H1 (cell line): ENCODE data around the gene KIF13A. TPM values are rescaled to one million over a fixed set of nuclear protein-coding genes. Genes with fewer than 3 reads are reported as not detected.

Experiments
- CTCF ChIA-PET: fragments of 300-600 bp; sonication (Branson Sonifier 250); formaldehyde crosslinking; loops from one replicate; lab custom pipeline; 2021; ENCODE audit not compliant: partially characterized antibody; lab: Charles Lee
- POLR2A ChIA-PET: fragments of 300-600 bp; sonication (Branson Sonifier 250); formaldehyde crosslinking; loops from one replicate; lab custom pipeline; 2021; ENCODE audit warnings: inconsistent platforms; ENCODE audit not compliant: partially characterized antibody; lab: Charles Lee
- DNase-seq, 2 experiments: peaks; one replicate each; pipeline versions ENCODE4 v3.0.0 to v3.0.0-alpha.2; 2010 to 2022; ENCODE audit warnings: low spot score in 2 of 2, low read depth in 1 of 2, mixed read lengths in 1 of 2
- FAIRE-seq: peaks from 2 replicates; lab custom pipeline; 2011; peaks lifted over from hg19 to GRCh38; lab: Jason Lieb, UNC
- H2AFZ ChIP-seq: 2 replicates; pipeline ENCODE4 v1.8.1; 2012; ENCODE audit warnings: low read length, inconsistent platforms
- H2AK5ac ChIP-seq: 2 replicates; pipeline ENCODE4 v1.6.1; 2013; ENCODE audit warnings: low read depth, low read length
- H2BK120ac ChIP-seq: replicated peaks from 2 replicates; pipeline ENCODE3; 2013; ENCODE audit warnings: low read depth, low read length, inconsistent platforms
- H2BK12ac ChIP-seq: 2 replicates; pipeline ENCODE4 v1.6.1; 2013; ENCODE audit warnings: low read depth, low read length
- H2BK15ac ChIP-seq: 2 replicates; pipeline ENCODE4 v1.6.1; 2013; ENCODE audit warnings: low read length
- H2BK20ac ChIP-seq: 2 replicates; pipeline ENCODE4 v1.6.1; 2013; ENCODE audit warnings: low read length
- H2BK5ac ChIP-seq: 2 replicates; pipeline ENCODE4 v1.6.1; 2013; ENCODE audit warnings: low read depth, low read length
- H3K14ac ChIP-seq: 2 replicates; pipeline ENCODE4 v1.6.1; 2013; ENCODE audit warnings: inconsistent platforms; ENCODE audit not compliant: insufficient read length
- H3K18ac ChIP-seq: 2 replicates; pipeline ENCODE4 v1.6.1; 2013; ENCODE audit warnings: low read length; ENCODE audit errors: extremely low read depth
- H3K23ac ChIP-seq: 2 replicates; pipeline ENCODE4 v1.6.1; 2013; ENCODE audit warnings: inconsistent platforms; ENCODE audit not compliant: insufficient read length
- H3K23me2 ChIP-seq: 2 replicates; pipeline ENCODE4 v1.6.1; 2013; ENCODE audit warnings: low read depth, low read length
- H3K27ac ChIP-seq: 2 replicates; pipeline ENCODE4 v1.6.1; 2011; ENCODE audit warnings: low read depth, low read length, inconsistent platforms
- H3K27me3 ChIP-seq, 4 experiments: replicated peaks in 1 of 4; 1 replicate in 1 of 4; 2 replicates in 3 of 4; pipeline versions ENCODE4 v1.6.1 to v1.8.1; 2011 to 2013; ENCODE audit warnings: low read length in 3 of 4, mild to moderate bottlenecking in 3 of 4, inconsistent platforms in 2 of 4, mixed read lengths in 2 of 4, moderate library complexity in 1 of 4; ENCODE audit not compliant: control insufficient read depth in 3 of 4, insufficient read depth in 3 of 4; ENCODE audit errors: extremely low read depth in 1 of 4
- H3K36me3 ChIP-seq, 4 experiments: 2 replicates each; pipeline versions ENCODE4 v1.6.1 to v1.8.1; 2011 to 2013; ENCODE audit warnings: mild to moderate bottlenecking in 4 of 4, low read length in 3 of 4, moderate library complexity in 2 of 4, control low read depth in 1 of 4, inconsistent platforms in 1 of 4; ENCODE audit not compliant: insufficient read depth in 4 of 4, control insufficient read depth in 2 of 4
- H3K4ac ChIP-seq: replicated peaks from 2 replicates; pipeline ENCODE3; 2013; ENCODE audit warnings: low read length, low read depth, mixed read lengths, inconsistent platforms; ENCODE audit not compliant: insufficient read length
- H3K4me1 ChIP-seq, 4 experiments: replicated peaks in 1 of 4; 1 replicate in 1 of 4; 2 replicates in 3 of 4; pipeline versions ENCODE4 v1.6.1 to v1.8.1; 2011 to 2013; ENCODE audit warnings: low read length in 3 of 4, inconsistent platforms in 2 of 4, mixed read lengths in 1 of 4; ENCODE audit not compliant: insufficient read depth in 4 of 4, control insufficient read depth in 3 of 4
- H3K4me2 ChIP-seq, 2 experiments: 2 replicates each; pipeline versions ENCODE4 v1.6.1 to v1.8.1; 2011 to 2013; ENCODE audit warnings: low read depth in 2 of 2, low read length in 2 of 2, control low read depth in 1 of 2, inconsistent platforms in 1 of 2, mild to moderate bottlenecking in 1 of 2; ENCODE audit not compliant: insufficient read depth in 1 of 2
- H3K4me3 ChIP-seq, 4 experiments: fragments of 200-600, 300-600 bp in 1 of 4; sonication (generic), shearing (Covaris generic), sonication (Bioruptor Twin) in 1 of 4; 2 replicates each; pipeline versions ENCODE4 v1.5.1 to v1.8.1; 2011 to 2016; ENCODE audit warnings: low read length in 4 of 4, low read depth in 3 of 4, control low read depth in 2 of 4, inconsistent platforms in 2 of 4, mild to moderate bottlenecking in 2 of 4, mixed read lengths in 1 of 4, moderate library complexity in 1 of 4; ENCODE audit not compliant: insufficient read depth in 2 of 4; ENCODE audit errors: extremely low read depth in 1 of 4
- H3K56ac ChIP-seq: replicated peaks from 2 replicates; pipeline ENCODE3; 2013; ENCODE audit warnings: low read depth, mild to moderate bottlenecking, mixed read lengths, low read length, inconsistent platforms; ENCODE audit not compliant: insufficient read length
- H3K79me1 ChIP-seq: 2 replicates; pipeline ENCODE4 v1.6.1; 2013; ENCODE audit warnings: low read depth, low read length, control low read depth
- H3K79me2 ChIP-seq, 2 experiments: 2 replicates each; pipeline versions ENCODE4 v1.6.1 to v1.8.1; 2012 to 2013; ENCODE audit warnings: low read length in 2 of 2, mild to moderate bottlenecking in 2 of 2, inconsistent platforms in 1 of 2; ENCODE audit not compliant: insufficient read depth in 2 of 2, control insufficient read depth in 1 of 2
- H3K9ac ChIP-seq, 4 experiments: replicated peaks in 1 of 4; 1 replicate in 1 of 4; 2 replicates in 3 of 4; pipeline versions ENCODE4 v1.6.1 to v1.8.1; 2011 to 2013; ENCODE audit warnings: low read depth in 3 of 4, low read length in 3 of 4, control low read depth in 2 of 4, mild to moderate bottlenecking in 2 of 4, moderate library complexity in 2 of 4, inconsistent platforms in 1 of 4; ENCODE audit errors: extremely low read depth in 1 of 4
- H3K9me3 ChIP-seq, 2 experiments: 2 replicates each; pipeline versions ENCODE4 v1.6.1 to v1.8.1; 2012 to 2013; ENCODE audit warnings: mild to moderate bottlenecking in 2 of 2, moderate library complexity in 2 of 2, control low read depth in 1 of 2, inconsistent platforms in 1 of 2, low read depth in 1 of 2, low read length in 1 of 2, mixed read lengths in 1 of 2; ENCODE audit not compliant: insufficient read depth in 2 of 2
- H4K20me1 ChIP-seq, 2 experiments: replicated peaks in 1 of 2; 2 replicates each; pipeline versions ENCODE3 to v1.8.1; 2011 to 2013; ENCODE audit warnings: inconsistent platforms in 2 of 2, low read length in 2 of 2, mild to moderate bottlenecking in 1 of 2; ENCODE audit not compliant: insufficient read depth in 2 of 2, control insufficient read depth in 1 of 2
- H4K5ac ChIP-seq: 2 replicates; pipeline ENCODE4 v1.6.1; 2013; ENCODE audit warnings: low read length, low read depth, mixed read lengths, inconsistent platforms; ENCODE audit not compliant: insufficient read length
- H4K8ac ChIP-seq: 2 replicates; pipeline ENCODE4 v1.8.0; 2013; ENCODE audit warnings: mild to moderate bottlenecking, moderate library complexity, low read length, inconsistent platforms; ENCODE audit not compliant: insufficient read depth; ENCODE audit errors: extremely low read depth
- H4K91ac ChIP-seq: replicated peaks from 2 replicates; pipeline ENCODE3; 2013; ENCODE audit warnings: low read length, mixed read lengths, inconsistent platforms; ENCODE audit not compliant: insufficient read length
- KDM1A ChIP-seq: fragments of 200-600, 300-600 bp; sonication (generic); IDR thresholded peaks from 2 replicates; pipeline ENCODE4 v1.7.1; 2016; ENCODE audit warnings: mild to moderate bottlenecking, low read length, borderline replicate concordance
- YY1 ChIP-seq: IDR thresholded peaks from 2 replicates; pipeline ENCODE4 v1.6.1; 2011; ENCODE audit warnings: low read depth, mild to moderate bottlenecking, low read length
- WGBS, 2 experiments: shearing (Covaris generic) in 1 of 2; methylation state at CpG; one replicate each; pipeline versions ENCODE4 v1.1.6 to v1.1.7; 2013 to 2015; ENCODE audit warnings: low lambda C conversion rate in 2 of 2, mixed read lengths in 2 of 2, inconsistent platforms in 1 of 2, low coverage in 1 of 2, missing lambda C conversion rate in 1 of 2; ENCODE audit not compliant: insufficient replicate concordance in 2 of 2, insufficient coverage in 1 of 2, insufficient read length in 1 of 2; ENCODE audit errors: extremely low coverage in 1 of 2, missing lambda C conversion rate in 1 of 2; 5-methylcytosine and 5-hydroxymethylcytosine counted together
- polyA plus RNA-seq, 7 experiments: library from polyadenylated mRNA; depleted of rRNA in 3 of 7; stranded (reverse) in 5 of 7; unstranded in 2 of 7; fragments of >200 nt in 5 of 7; fragments of 200-250 nt in 2 of 7; gene quantifications; 1 replicate in 5 of 7; 2 replicates in 1 of 7; 4 replicates in 1 of 7; pipeline versions ENCODE4 v1.2.1 to v1.2.3, GENCODE V29; 2011 to 2013; ENCODE audit warnings: missing spikeins in 2 of 7, mixed read lengths in 2 of 7
- total RNA-seq: library from RNA; stranded (reverse); fragmentation: NEBNext Ultra II Directional; extraction: Animal tissue kit (Norgen Biotek cat#: 25700); gene quantifications from 2 replicates; pipeline ENCODE4 v1.2.1, GENCODE V29; 2021

Gene KIF13A
- total and polyA plus RNA-seq, 2 of the 8 experiments (the other 6 are each of a cell fraction or from before 2014, with no cell fraction given) = 14.7 to 40.8 TPM

DNA sequence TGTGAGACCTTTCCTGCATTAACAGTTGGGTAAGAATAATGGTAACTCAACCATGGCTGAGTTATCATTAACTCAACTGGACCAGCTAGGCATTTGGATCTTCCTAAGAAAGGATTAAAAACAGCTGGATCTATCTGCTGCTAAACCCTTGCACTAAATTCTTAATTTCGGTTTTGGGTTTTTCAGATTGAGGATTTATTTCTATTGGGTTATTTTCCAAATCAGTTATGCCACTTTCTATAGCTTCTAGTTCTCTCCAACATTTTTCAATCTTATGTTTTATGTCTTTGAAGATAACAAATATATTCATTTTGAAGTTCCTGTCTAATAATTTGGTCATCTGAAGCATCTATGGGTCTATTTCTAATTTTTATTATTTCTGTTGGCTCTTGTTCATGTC is 92.5 kb downstream of the KIF13A start:
- WGBS, 2 experiments = 96% methylated on average over 1 of the region's 1 CpG; no CpG with 5 or more reads in 1 of the 2 experiments
- Histone ChIP-seq H3K56ac (no peak overlapping the region), H4K91ac (no peak overlapping the region), H3K23me2 (no peaks in the 10 kb centered on the region), H3K36me3 (peaks cover 0 to 35% (median 11%) of the 10 kb centered on the region in 4 experiments; a peak in 5 of 8 replicates), H2AK5ac (no peak overlapping the region), H2BK20ac (no peak overlapping the region), H3K4me3 (no peak overlapping the region), H2BK5ac (no peak overlapping the region), H3K27me3 (no peaks in the 10 kb centered on the region), H2BK12ac (no peak overlapping the region), H3K4me2 (no peak overlapping the region), H3K79me1 (no peaks in the 10 kb centered on the region), H3K4ac (no peak overlapping the region), H3K27ac (no peak overlapping the region), H3K14ac (no peak overlapping the region), H3K4me1 (no peaks in the 10 kb centered on the region), H3K79me2 (peaks cover 0 to 13% of the 10 kb centered on the region in 2 experiments; a peak in 1 of 4 replicates), H4K8ac (no peak overlapping the region), H3K9me3 (peaks cover 17 to 20% of the 10 kb centered on the region in 2 experiments; a peak in 3 of 4 replicates), H2BK120ac (no peak overlapping the region)
- no peak for FAIRE-seq
- ChIA-PET POLR2A (no interaction called here), CTCF (interaction anchor here (1.2 kb wide), 1 partner anchor 19 kb away, joined by 3 read pairs; no protein-coding TSS in a partner anchor)
- no peak for DNase-seq
- TF ChIP-seq KDM1A (0 out of 2 replicates have a peak, but pooled peaks have one; percentile 13), YY1 (no peak)
- TF ChIP-seq, all 59 proteins: peak for 1
- H4K20me1 ChIP-seq = no peaks in the 10 kb centered on the region
- H3K18ac ChIP-seq = no peak overlapping the region
- no peak overlapping the region for H2AFZ ChIP-seq
- no peak overlapping the region for H4K5ac ChIP-seq
- H2BK15ac ChIP-seq = no peak overlapping the region
- H3K9ac ChIP-seq = no peak overlapping the region
- no peak overlapping the region for H3K23ac ChIP-seq
